HG03558 (cell line): Measurements from ENCODE around the gene AOPEP.

Source experiments
- ATAC-seq: cut with Tn5 transposase; IDR thresholded peaks from one replicate; pipeline ENCODE4 v1.9.1; 2021; ENCODE audit warnings: moderate number of reproducible peaks; ENCODE audit not compliant: unreplicated experiment; ENCODE audit errors: extremely low read depth

The AOPEP gene

GRCh38 chr9:95060234-95060633 is 333.7 kb downstream of the AOPEP start:
- ATAC-seq = no peak

GRCh38 chr9:95060916-95061315 is 334.4 kb downstream of the AOPEP start:
- ATAC-seq = no peak

- no peak for ATAC-seq
These were observed 335.6 kb downstream of the AOPEP start for GRCh38 chr9:95061916-95062595.

GRCh38 chr9:95062596-95063065 is 336.1 kb downstream of the AOPEP start:
- no peak for ATAC-seq

- no peak for ATAC-seq
These were observed 336.8 kb downstream of the AOPEP start for GRCh38 chr9:95063300-95063699.

- ATAC-seq = no peak
These were observed 338.7 kb downstream of the AOPEP start for GRCh38 chr9:95065224-95065623.

- no peak for ATAC-seq
These were observed 340.6 kb downstream of the AOPEP start for GRCh38 chr9:95067057-95067456.

GRCh38 chr9:95067897-95068296 is 341.4 kb downstream of the AOPEP start:
- ATAC-seq = no peak

- ATAC-seq = no peak
These were observed 344.1 kb downstream of the AOPEP start for GRCh38 chr9:95070549-95071021.

GRCh38 chr9:95071450-95071849 is 345.0 kb downstream of the AOPEP start:
- no peak for ATAC-seq

- ATAC-seq = no peak
These were observed 345.4 kb downstream of the AOPEP start for GRCh38 chr9:95071925-95072324.

GRCh38 chr9:95073042-95073607 is 346.6 kb downstream of the AOPEP start:
- no peak for ATAC-seq

GRCh38 chr9:95073918-95074317 is 347.4 kb downstream of the AOPEP start:
- no peak for ATAC-seq

GRCh38 chr9:95074632-95075031 is 348.1 kb downstream of the AOPEP start:
- ATAC-seq = no peak

GRCh38 chr9:95075700-95076099 is 349.2 kb downstream of the AOPEP start:
- no peak for ATAC-seq

- no peak for ATAC-seq
These were observed 350.2 kb downstream of the AOPEP start for GRCh38 chr9:95076696-95077052.

- no peak for ATAC-seq
These were observed 350.7 kb downstream of the AOPEP start for GRCh38 chr9:95077053-95077765.

GRCh38 chr9:95077766-95078370 is 351.4 kb downstream of the AOPEP start:
- ATAC-seq = no peak

- no peak for ATAC-seq
These were observed 352.0 kb downstream of the AOPEP start for GRCh38 chr9:95078511-95078910.

- ATAC-seq = no peak
These were observed 352.4 kb downstream of the AOPEP start for GRCh38 chr9:95078939-95079338.

GRCh38 chr9:95079461-95079860 is 353.0 kb downstream of the AOPEP start:
- ATAC-seq = no peak
